Activated B cell treated with CpG ODN at 0.5 μM for 24 hours (primary cell): Measurements from ENCODE around the gene EIF5A. TPM values are rescaled to one million over a fixed set of nuclear protein-coding genes. Genes with fewer than 3 reads are reported as not detected.

ENCODE experiments used
- ATAC-seq: fragments of 200-7000 bp; cut with Tn5 transposase; one replicate; pipeline ENCODE4 v1.10.0; 2021; ENCODE audit warnings: low read depth, mild to moderate bottlenecking, moderate library complexity
- CTCF ChIA-PET: fragments of 350-600 bp; sonication (Branson Sonifier 250); formaldehyde crosslinking; loops from one replicate; lab custom pipeline; 2021; ENCODE audit warnings: antibody characterized with exemption; lab: Charles Lee
- POLR2A ChIA-PET: fragments of 350-600 bp; sonication (Branson Sonifier 250); formaldehyde crosslinking; loops from one replicate; lab custom pipeline; 2021; ENCODE audit warnings: antibody characterized with exemption; lab: Charles Lee
- DNase-seq: peaks from one replicate; pipeline ENCODE4 v3.0.0; 2022
- H3K27ac Mint-ChIP-seq: one replicate; pipeline ENCODE4 v1.8.0; 2020; ENCODE audit warnings: mixed read lengths
- H3K27me3 Mint-ChIP-seq: one replicate; pipeline ENCODE4 v1.8.0; 2021; ENCODE audit warnings: mixed read lengths
- H3K36me3 Mint-ChIP-seq: one replicate; pipeline ENCODE4 v1.8.0; 2021; ENCODE audit warnings: low read depth, mixed read lengths
- H3K4me1 Mint-ChIP-seq: one replicate; pipeline ENCODE4 v1.8.0; 2021; ENCODE audit warnings: mixed read lengths
- H3K4me3 Mint-ChIP-seq: one replicate; pipeline ENCODE4 v1.8.0; 2020; ENCODE audit warnings: mild to moderate bottlenecking, mixed read lengths
- H3K9me3 Mint-ChIP-seq: one replicate; pipeline ENCODE4 v1.8.0; 2020; ENCODE audit warnings: mixed read lengths
- CTCF ChIP-seq: fragments of 200-600 bp; IDR thresholded peaks from one replicate; pipeline ENCODE4 v1.8.0; 2022; ENCODE audit warnings: antibody characterized with exemption, mild to moderate bottlenecking
- intact Hi-C: fragments of 100-400 bp; cut with micrococcal nuclease; formaldehyde crosslinking; loops from one replicate; pipeline ENCODE4 v1.15.1; 2024
- total RNA-seq: library from RNA; stranded (reverse); gene quantifications from 2 replicates; pipeline ENCODE4 v1.2.3, GENCODE V29; 2022

The EIF5A gene
- total RNA-seq, 1 donor from 2014 or later = 656 TPM

GRCh38 chr17:7263801-7264078 lies 43.7 kb upstream of the EIF5A start:
- DNase-seq (no peak), ATAC-seq (no peak)
- CTCF ChIA-PET = interaction anchor here (1.0 kb wide), 1 partner anchor 32 kb away, joined by 3 read pairs; no protein-coding TSS in a partner anchor
- Mint-ChIP-seq H3K4me1 (peaks cover 29% of the 10 kb centered on the region), H3K27ac (no peak overlapping the region), H3K9me3 (no peaks in the 10 kb centered on the region), H3K27me3 (peaks cover 17% of the 10 kb centered on the region), H3K4me3 (peak overlapping the region; percentile 77), H3K36me3 (peaks cover 7% of the 10 kb centered on the region)
- POLR2A ChIA-PET = interaction anchor here (0.5 to 1.1 kb wide), 2 partner anchors 26 to 32 kb away, joined by 5 read pairs; no protein-coding TSS in a partner anchor
- no peak for TF ChIP-seq CTCF
- intact Hi-C loops = loop anchor here (5.0 kb wide), 1 partner anchor 34 kb away; no protein-coding TSS in a partner anchor

- Mint-ChIP-seq H3K4me1 (peaks cover 19% of the 10 kb centered on the region), H3K27ac (no peak overlapping the region), H3K9me3 (no peaks in the 10 kb centered on the region), H3K27me3 (peaks cover 19% of the 10 kb centered on the region), H3K4me3 (no peak overlapping the region), H3K36me3 (no peaks in the 10 kb centered on the region)
- POLR2A ChIA-PET = interaction anchor here (0.6 to 1.5 kb wide), 2 partner anchors 30 to 134 kb away, joined by 3 to 5 read pairs; no protein-coding TSS in a partner anchor
- intact Hi-C loops = no loop called here
- CTCF ChIA-PET = interaction anchor here (1.1 kb wide), 1 partner anchor 13 kb away, joined by 3 read pairs; no protein-coding TSS in a partner anchor
- DNase-seq (no peak), ATAC-seq (no peak)
- TF ChIP-seq CTCF = no peak
These were observed 40.6 kb upstream of the EIF5A start for GRCh38 chr17:7266784-7267183.

GRCh38 chr17:7279448-7279847 lies 28.0 kb upstream of the EIF5A start:
- ATAC-seq (no peak), DNase-seq (no peak)
- ChIA-PET POLR2A (interaction anchor here (0.7 kb wide), 1 partner anchor 14 kb away, joined by 3 read pairs; no protein-coding TSS in a partner anchor), CTCF (interaction anchor here (0.6 to 1.4 kb wide), 2 partner anchors 12 to 409 kb away, joined by 3 to 4 read pairs; partner anchors contain the start of gene WRAP53)
- peaks cover 14% of the 10 kb centered on the region for H3K4me1 Mint-ChIP-seq
- peaks cover 12% of the 10 kb centered on the region for H3K27me3 Mint-ChIP-seq
- TF ChIP-seq CTCF = no peak
- no peak overlapping the region for H3K4me3 Mint-ChIP-seq
- no peaks in the 10 kb centered on the region for H3K9me3 Mint-ChIP-seq
- H3K36me3 Mint-ChIP-seq = no peaks in the 10 kb centered on the region
- no peak overlapping the region for H3K27ac Mint-ChIP-seq
- intact Hi-C loops = no loop called here

- H3K4me3 Mint-ChIP-seq = peak overlapping the region; percentile 82
- peak; percentile 82 for DNase-seq
- H3K36me3 Mint-ChIP-seq = no peaks in the 10 kb centered on the region
- peak overlapping the region; percentile 77 for H3K27ac Mint-ChIP-seq
- TF ChIP-seq CTCF = peak; percentile 42
- ATAC-seq = peak; percentile 83
- peaks cover 12% of the 10 kb centered on the region for H3K27me3 Mint-ChIP-seq
- POLR2A ChIA-PET = interaction anchor here (0.5 to 2.2 kb wide), 13 partner anchors 16 to 304 kb away, joined by 3 to 14 read pairs (median 5); partner anchors contain the start of genes GPS2, NEURL4, PHF23 and POLR2A
- no peaks in the 10 kb centered on the region for H3K9me3 Mint-ChIP-seq
- H3K4me1 Mint-ChIP-seq = peaks cover 14% of the 10 kb centered on the region
- CTCF ChIA-PET = interaction anchor here (0.6 to 4.5 kb wide), 12 partner anchors 13 to 235 kb away, joined by 3 to 38 read pairs (median 4); partner anchors contain the start of genes ACAP1 and TMEM102
- intact Hi-C loops = loop anchor here (1.0 to 5.0 kb wide), 14 partner anchors 16 to 408 kb away; partner anchors contain the start of genes EIF5A, ELP5, NEURL4 and POLR2A
These were observed 26.8 kb upstream of the EIF5A start for GRCh38 chr17:7280519-7281073.
